MCF 10A (cell line): ENCODE measurements around the gene SERPINA3. TPM values are rescaled to one million over a fixed set of nuclear protein-coding genes. Genes with fewer than 3 reads are reported as not detected.

Experiments
- BruUV-seq: library from RNA; stranded (reverse); fragments of 400-500 nt; replicated peaks from 2 replicates; lab custom pipeline; 2021; lab: Mats Ljungman, UMichigan
- CTCF ChIA-PET: fragments of 300-600 bp; sonication (Branson Sonifier 250); formaldehyde crosslinking; extraction: SDS; loops from one replicate; lab custom pipeline; 2021; ENCODE audit warnings: antibody characterized with exemption, inconsistent platforms; lab: Yijun Ruan, JAX
- POLR2A ChIA-PET: fragments of 300-600, 350-650 bp; sonication (Branson Sonifier 250); formaldehyde crosslinking; extraction: SDS; loops from one replicate; lab custom pipeline; 2020; ENCODE audit warnings: antibody characterized with exemption, inconsistent platforms; lab: Yijun Ruan, JAX
- DNase-seq: peaks from one replicate; pipeline ENCODE4 v3.0.0-alpha.2; 2018; ENCODE audit not compliant: unreplicated experiment
- H3K27ac Mint-ChIP-seq: one replicate; pipeline ENCODE4 v1.8.0; 2022; ENCODE audit warnings: mild to moderate bottlenecking, low read depth, mixed read lengths; ENCODE audit not compliant: unreplicated experiment
- H3K27me3 Mint-ChIP-seq: one replicate; pipeline ENCODE4 v1.8.0; 2022; ENCODE audit warnings: mixed read lengths; ENCODE audit not compliant: insufficient read depth, unreplicated experiment
- H3K36me3 Mint-ChIP-seq: one replicate; pipeline ENCODE4 v1.8.0; 2022; ENCODE audit warnings: mild to moderate bottlenecking, moderate library complexity, mixed read lengths; ENCODE audit not compliant: insufficient read depth, unreplicated experiment
- H3K4me1 Mint-ChIP-seq: one replicate; pipeline ENCODE4 v1.8.0; 2022; ENCODE audit warnings: mixed read lengths; ENCODE audit not compliant: insufficient read depth, unreplicated experiment
- H3K4me3 Mint-ChIP-seq: one replicate; pipeline ENCODE4 v1.8.0; 2022; ENCODE audit warnings: mild to moderate bottlenecking, moderate library complexity, mixed read lengths; ENCODE audit not compliant: unreplicated experiment
- H3K9me3 Mint-ChIP-seq: one replicate; pipeline ENCODE4 v1.8.0; 2022; ENCODE audit warnings: mixed read lengths; ENCODE audit not compliant: unreplicated experiment
- CTCF ChIP-seq: fragments of 200-600 bp; IDR thresholded peaks from one replicate; pipeline ENCODE4 v1.8.0; 2022; ENCODE audit warnings: antibody characterized with exemption, mild to moderate bottlenecking; ENCODE audit not compliant: unreplicated experiment
- intact Hi-C: fragments of 100-400 bp; cut with micrococcal nuclease; formaldehyde crosslinking; loops from 2 replicates; pipeline ENCODE4 v1.14.1; 2022
- total RNA-seq: library from RNA; stranded (reverse); gene quantifications from 2 replicates; pipeline ENCODE4 v1.2.3, GENCODE V29; 2022

Gene SERPINA3
- total RNA-seq, 1 experiment from 2014 or later, result 44.5 TPM

DNA sequence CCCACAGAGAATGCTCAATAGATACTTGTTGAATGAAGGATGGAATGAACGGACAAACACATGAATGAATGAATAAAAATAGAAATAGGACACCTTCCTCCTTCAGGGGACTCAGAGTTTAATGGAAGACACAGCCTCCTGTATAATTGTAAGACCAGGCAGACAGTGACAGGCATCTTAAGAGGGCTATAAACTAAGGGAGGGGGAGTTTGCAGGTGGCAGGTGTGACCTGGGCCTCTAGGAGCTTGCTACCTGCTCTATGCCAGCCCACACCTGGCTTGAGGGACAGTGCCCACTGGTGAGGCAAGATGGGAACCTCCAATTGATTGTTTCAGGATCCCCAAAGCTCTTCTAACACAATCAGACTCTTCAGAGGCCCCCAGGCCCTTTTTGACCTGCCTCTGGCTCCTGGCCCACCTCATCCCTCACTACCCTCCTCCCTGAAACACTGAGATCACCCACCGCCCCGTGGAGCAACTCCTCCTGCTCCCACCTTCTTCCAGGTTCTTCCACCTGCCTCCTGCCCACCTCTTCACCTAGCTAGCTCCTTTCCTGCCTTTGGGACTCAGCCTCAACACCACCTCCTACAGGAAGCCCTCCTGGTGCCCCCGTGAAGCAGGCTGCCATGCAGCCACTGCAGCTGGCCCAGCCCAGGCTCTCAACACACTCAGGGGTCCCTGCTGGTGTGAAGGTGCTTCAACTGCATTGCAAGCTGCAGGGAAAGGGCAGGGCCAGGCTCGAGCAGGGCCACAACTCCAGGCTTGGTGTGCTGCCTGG is 9.4 kb downstream of the SERPINA3 start:
- no TSS peak for BruUV-seq
- no peaks in the 10 kb centered on the region for H3K27me3 Mint-ChIP-seq
- DNase-seq, result no peak

DNA sequence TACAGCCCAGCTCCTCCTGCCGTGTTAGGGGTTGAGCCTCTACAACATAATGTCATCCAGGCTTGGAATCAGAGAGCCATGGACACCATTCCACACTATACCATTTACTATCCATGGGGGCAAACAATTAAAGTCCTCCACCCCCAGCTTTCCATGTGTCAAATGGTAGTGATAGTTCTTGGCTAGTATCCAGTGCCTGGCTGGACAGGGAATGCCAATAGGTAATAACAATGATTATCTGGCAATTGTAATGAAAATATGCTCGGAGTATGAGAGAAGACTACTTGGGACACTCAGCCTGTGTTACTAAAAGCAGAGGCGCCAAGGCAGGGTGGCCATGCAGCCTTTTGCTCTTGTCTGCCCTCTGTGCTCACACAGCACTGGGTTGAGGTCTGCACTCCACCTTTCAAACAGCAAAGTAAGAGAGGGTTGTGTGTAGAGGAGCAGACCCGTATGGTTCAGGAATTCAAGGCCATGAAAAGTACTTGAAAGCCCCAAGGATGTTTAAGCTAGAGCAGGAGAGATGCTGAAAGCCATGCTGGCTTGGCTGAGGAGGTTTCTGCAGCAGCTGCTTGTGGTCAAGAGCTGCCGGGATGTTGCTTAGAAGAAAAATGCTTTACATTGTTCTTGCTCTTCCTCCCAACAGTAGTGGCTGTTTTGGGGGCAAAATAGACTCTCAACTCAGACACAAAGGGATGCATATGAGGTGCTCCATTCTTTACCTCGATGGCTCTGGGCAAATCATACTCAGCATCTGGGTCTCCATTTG is 10.6 kb downstream of the SERPINA3 start:
- H3K4me1 Mint-ChIP-seq, result no peaks in the 10 kb centered on the region
- DNase-seq, result no peak
- ChIA-PET POLR2A (no interaction called here), CTCF (no interaction called here)
- H3K36me3 Mint-ChIP-seq, result peaks cover 29% of the 10 kb centered on the region
- intact Hi-C loops, result no loop called here
- no peak overlapping the region for H3K4me3 Mint-ChIP-seq
- H3K9me3 Mint-ChIP-seq, result peaks cover 25% of the 10 kb centered on the region
- BruUV-seq, result no TSS peak
- H3K27ac Mint-ChIP-seq, result no peak overlapping the region
- no peaks in the 10 kb centered on the region for H3K27me3 Mint-ChIP-seq
- no peak for TF ChIP-seq CTCF

More for the DNA sequence above, 9.4 kb downstream of the SERPINA3 start:
- Mint-ChIP-seq H3K36me3 (peaks cover 42% of the 10 kb centered on the region), H3K27ac (no peak overlapping the region), H3K9me3 (peaks cover 37% of the 10 kb centered on the region), H3K4me1 (no peaks in the 10 kb centered on the region), H3K4me3 (no peak overlapping the region)
- ChIA-PET CTCF (interaction anchor here (0.6 kb wide), 1 partner anchor 129 kb away, joined by 3 read pairs; no protein-coding TSS in a partner anchor), POLR2A (no interaction called here)
- intact Hi-C loops, result no loop called here
- no peak for TF ChIP-seq CTCF

- DNase-seq, result no peak
- Mint-ChIP-seq H3K36me3 (peaks cover 27% of the 10 kb centered on the region), H3K4me3 (no peak overlapping the region), H3K27me3 (no peaks in the 10 kb centered on the region), H3K4me1 (no peaks in the 10 kb centered on the region), H3K27ac (no peak overlapping the region), H3K9me3 (peaks cover 19% of the 10 kb centered on the region)
- CTCF ChIA-PET, result interaction anchor here (1.1 kb wide), 1 partner anchor 11 kb away, joined by 3 read pairs; the partner anchor contains the start of gene SERPINA3
- no TSS peak for BruUV-seq
- intact Hi-C loops, result no loop called here
- POLR2A ChIA-PET, result no interaction called here
- no peak for TF ChIP-seq CTCF
These were observed 11.2 kb downstream of the SERPINA3 start for GRCh38 chr14:94623422-94623809.
